Measurements from ENCODE around the gene COL12A1. TPM values are rescaled to one million over a fixed set of nuclear protein-coding genes. Genes with fewer than 3 reads are reported as not detected.

The COL12A1 gene
- total RNA-seq, 4 donors from 2014 or later, result 208 to 539 (median 257) TPM

DNA sequence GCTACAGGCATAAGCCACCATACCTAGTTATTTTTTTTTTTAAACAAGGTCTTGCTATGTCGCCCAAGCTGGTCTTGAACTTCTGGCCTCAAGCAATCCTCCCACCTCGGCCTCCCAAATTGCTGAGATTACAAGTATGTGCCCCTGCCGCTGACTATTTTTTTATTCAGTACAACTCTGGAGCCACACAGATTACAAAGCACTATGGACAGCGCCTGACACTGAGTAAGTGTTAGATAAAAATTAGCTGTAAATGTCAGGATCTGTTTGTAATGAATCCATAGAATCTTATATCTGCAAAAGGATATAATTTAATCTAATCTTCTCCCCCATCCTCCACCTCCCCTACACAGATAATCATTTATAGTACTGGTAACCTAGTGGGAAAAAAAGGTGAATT lies 15.3 kb upstream of the COL12A1 start:
- Histone ChIP-seq H3K4me1 (peaks cover 0 to 29% (median 0%) of the 10 kb centered on the region in 4 donors), H3K27me3 (no peaks in the 10 kb centered on the region), H3K4me3 (no peak overlapping the region), H3K9me3 (no peaks in the 10 kb centered on the region), H3K36me3 (no peaks in the 10 kb centered on the region), H3K27ac (no peak overlapping the region)
- no peak for DNase-seq (ENCODE audit: low spot score in 2 of 2)
- WGBS, 2 donors, result 82 to 86% methylated on average over 4 of the region's 4 CpGs
- TF ChIP-seq CTCF (IDR thresholded peaks at IDR 0.05) (no peak), POLR2A (IDR thresholded peaks at IDR 0.05) (no peak), EP300 (IDR thresholded peaks at IDR 0.05) (no peak)

DNA sequence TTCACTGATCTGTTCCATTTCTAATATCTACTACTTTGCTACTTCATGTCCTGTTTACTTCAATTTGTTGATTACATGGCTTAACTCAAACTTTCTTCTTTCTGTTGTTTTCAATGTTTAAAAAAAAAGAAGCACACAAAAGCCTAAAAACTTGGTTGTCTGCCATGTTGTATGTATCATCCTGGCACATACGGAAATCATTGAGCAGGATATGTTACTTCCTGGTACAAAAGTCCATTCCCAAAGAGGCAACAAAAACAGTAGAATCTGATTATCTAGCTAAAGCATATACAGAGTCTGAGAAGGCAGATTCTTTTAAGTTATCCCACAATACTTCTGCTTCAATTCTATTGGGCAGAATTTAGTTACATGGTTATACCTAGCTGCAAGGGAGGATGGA lies 14.5 kb upstream of the COL12A1 start:
- H3K4me3 ChIP-seq, result no peak overlapping the region
- H3K9me3 ChIP-seq, result no peaks in the 10 kb centered on the region
- H3K27me3 ChIP-seq, result no peaks in the 10 kb centered on the region
- no peaks in the 10 kb centered on the region for H3K36me3 ChIP-seq
- no peak for TF ChIP-seq CTCF (IDR thresholded peaks at IDR 0.05)
- TF ChIP-seq POLR2A (IDR thresholded peaks at IDR 0.05), result no peak
- no peak for TF ChIP-seq EP300 (IDR thresholded peaks at IDR 0.05)
- peaks cover 0 to 29% (median 0%) of the 10 kb centered on the region in 4 donors for H3K4me1 ChIP-seq
- WGBS, 2 donors, result 64 to 74% methylated on average over 1 of the region's 1 CpG
- H3K27ac ChIP-seq, result no peak overlapping the region
- no peak for DNase-seq (ENCODE audit: low spot score in 2 of 2)

- H3K9me3 ChIP-seq, result no peaks in the 10 kb centered on the region
- no peaks in the 10 kb centered on the region for H3K36me3 ChIP-seq
- no peak overlapping the region for H3K27ac ChIP-seq
- no peak for DNase-seq (ENCODE audit: low spot score in 2 of 2)
- 86 to 90% methylated on average over 3 of the region's 3 CpGs for WGBS, 2 donors
- TF ChIP-seq POLR2A (IDR thresholded peaks at IDR 0.05), result no peak
- no peak for TF ChIP-seq CTCF (IDR thresholded peaks at IDR 0.05)
- no peak for TF ChIP-seq EP300 (IDR thresholded peaks at IDR 0.05)
- no peaks in the 10 kb centered on the region for H3K27me3 ChIP-seq
- no peak overlapping the region for H3K4me3 ChIP-seq
- peaks cover 0 to 29% (median 0%) of the 10 kb centered on the region in 4 donors for H3K4me1 ChIP-seq
These were observed 13.4 kb upstream of the COL12A1 start for GRCh38 chr6:75219263-75219662.

GRCh38 chr6:75217193-75217592 lies 11.3 kb upstream of the COL12A1 start:
- no peak for DNase-seq (ENCODE audit: low spot score in 2 of 2)
- Histone ChIP-seq H3K4me1 (peaks cover 0 to 20% (median 0%) of the 10 kb centered on the region in 4 donors), H3K9me3 (no peaks in the 10 kb centered on the region), H3K36me3 (no peaks in the 10 kb centered on the region), H3K27ac (peak overlapping the region in 1 of 4 donors; percentile 22), H3K4me3 (no peak overlapping the region), H3K27me3 (no peaks in the 10 kb centered on the region)
- WGBS, 2 donors, result 4 to 6% methylated on average over 4 of the region's 4 CpGs
- peak in 1 of 2 donors; percentile 20 for TF ChIP-seq EP300 (IDR thresholded peaks at IDR 0.05)
- TF ChIP-seq CTCF (IDR thresholded peaks at IDR 0.05), result no peak

DNA sequence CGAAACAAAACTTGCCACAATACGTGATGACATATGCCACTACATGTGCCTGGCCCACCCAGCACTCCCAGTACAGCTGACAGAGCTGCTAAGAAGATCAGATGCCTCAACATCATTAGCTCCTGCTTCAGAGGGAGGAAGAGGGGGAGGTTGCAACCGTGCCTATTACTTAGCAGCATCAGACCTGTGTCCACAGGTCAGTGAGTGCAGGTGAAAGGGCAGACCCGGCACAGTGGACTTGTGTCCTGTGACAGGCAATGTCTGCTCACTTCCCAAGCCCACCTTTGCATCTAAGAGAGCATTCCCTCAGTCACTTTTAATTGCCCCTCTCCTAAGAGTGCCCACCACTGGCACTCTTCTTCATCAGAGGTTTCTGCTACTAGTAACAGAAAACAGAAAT lies 9.4 kb upstream of the COL12A1 start:
- no peak for DNase-seq (ENCODE audit: low spot score in 2 of 2)
- no peak for TF ChIP-seq EP300 (IDR thresholded peaks at IDR 0.05)
- TF ChIP-seq POLR2A (IDR thresholded peaks at IDR 0.05), result no peak
- no peak for TF ChIP-seq CTCF (IDR thresholded peaks at IDR 0.05)
- peaks cover 0 to 33% (median 0%) of the 10 kb centered on the region in 4 donors for H3K4me1 ChIP-seq
- WGBS, 2 donors, result 85 to 90% methylated on average over 4 of the region's 4 CpGs
- no peaks in the 10 kb centered on the region for H3K9me3 ChIP-seq
- no peaks in the 10 kb centered on the region for H3K27me3 ChIP-seq
- H3K36me3 ChIP-seq, result no peaks in the 10 kb centered on the region
- no peak overlapping the region for H3K27ac ChIP-seq
- H3K4me3 ChIP-seq, result no peak overlapping the region

Data from tibial nerve (tissue), 4 donors.